WTC11 (cell line): ENCODE results near the gene SMG7.
A peak's percentile ranks its signal among the peaks of the same experiment; 100 is the strongest.

Source experiments
- SP1 ChIP-seq: sonication (generic); formaldehyde crosslinking; conservative IDR thresholded peaks from 2 replicates; pipeline ENCODE4 v1.8.1; 2022; ENCODE audit warnings: missing genetic modification reagents
- ZNF138 ChIP-seq: sonication (generic); formaldehyde crosslinking; conservative IDR thresholded peaks from 2 replicates; pipeline ENCODE4 v1.8.1; 2022; ENCODE audit warnings: mild to moderate bottlenecking, moderate library complexity, missing genetic modification reagents
- ZNF232 ChIP-seq: sonication (generic); formaldehyde crosslinking; IDR thresholded peaks from 2 replicates; pipeline ENCODE4 v1.8.0; 2022; ENCODE audit warnings: mild to moderate bottlenecking, missing genetic modification reagents
- TF ChIP-seq, protein P1 (sequence below): fragments of 200-600 bp; IDR thresholded peaks from 2 replicates; pipeline ENCODE4 v1.8.0; 2022; ENCODE audit warnings: antibody characterized with exemption
- TF ChIP-seq, protein P2 (sequence below): sonication (generic); formaldehyde crosslinking; IDR thresholded peaks from 2 replicates; pipeline ENCODE4 v1.8.1; 2023; ENCODE audit warnings: mild to moderate bottlenecking, missing genetic modification reagents, moderate library complexity

DNA sequence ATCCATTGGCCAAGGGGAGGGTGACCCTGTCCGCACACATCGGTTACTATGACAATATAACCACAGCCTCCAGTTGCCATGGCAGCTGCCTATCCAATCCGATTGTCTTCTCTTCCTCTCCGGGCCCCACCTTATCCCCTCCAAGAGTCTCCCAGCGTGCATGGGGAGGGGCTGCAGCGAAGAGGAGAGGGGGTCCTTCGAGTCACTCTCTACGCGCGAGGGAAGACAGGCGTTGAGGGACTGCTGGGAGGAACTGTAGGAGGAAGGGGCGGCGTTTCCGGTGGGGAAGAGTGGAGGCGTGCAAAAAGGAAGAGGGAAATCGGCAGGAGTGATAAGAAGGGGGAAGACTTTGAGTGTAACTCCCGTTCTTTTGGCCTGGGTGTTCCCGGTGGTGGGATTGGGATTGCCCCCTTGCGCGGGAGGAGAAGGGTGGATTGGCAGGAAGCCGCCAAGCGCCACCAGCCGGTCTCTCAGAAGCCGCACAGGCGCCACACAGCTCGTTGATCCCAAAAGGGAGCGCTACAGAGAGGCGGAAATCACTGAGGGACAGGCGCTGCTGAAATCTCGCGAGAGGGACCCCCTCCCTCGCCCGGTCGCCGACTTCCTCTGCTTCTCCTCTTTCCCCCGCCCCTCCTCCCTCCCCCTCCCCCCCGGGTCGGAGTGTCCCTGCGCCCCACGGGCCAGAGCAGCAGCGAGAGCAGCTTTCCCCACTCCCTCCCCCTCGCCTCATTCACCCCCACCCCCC, 384 bp upstream of the SMG7 start:
- no peak for TF ChIP-seq ZNF138
- TF ChIP-seq ZNF232 (CRISPR knock-in tag): 0 out of 2 replicates have a peak, but pooled peaks have one; percentile 44
- TF ChIP-seq, protein P1, sequence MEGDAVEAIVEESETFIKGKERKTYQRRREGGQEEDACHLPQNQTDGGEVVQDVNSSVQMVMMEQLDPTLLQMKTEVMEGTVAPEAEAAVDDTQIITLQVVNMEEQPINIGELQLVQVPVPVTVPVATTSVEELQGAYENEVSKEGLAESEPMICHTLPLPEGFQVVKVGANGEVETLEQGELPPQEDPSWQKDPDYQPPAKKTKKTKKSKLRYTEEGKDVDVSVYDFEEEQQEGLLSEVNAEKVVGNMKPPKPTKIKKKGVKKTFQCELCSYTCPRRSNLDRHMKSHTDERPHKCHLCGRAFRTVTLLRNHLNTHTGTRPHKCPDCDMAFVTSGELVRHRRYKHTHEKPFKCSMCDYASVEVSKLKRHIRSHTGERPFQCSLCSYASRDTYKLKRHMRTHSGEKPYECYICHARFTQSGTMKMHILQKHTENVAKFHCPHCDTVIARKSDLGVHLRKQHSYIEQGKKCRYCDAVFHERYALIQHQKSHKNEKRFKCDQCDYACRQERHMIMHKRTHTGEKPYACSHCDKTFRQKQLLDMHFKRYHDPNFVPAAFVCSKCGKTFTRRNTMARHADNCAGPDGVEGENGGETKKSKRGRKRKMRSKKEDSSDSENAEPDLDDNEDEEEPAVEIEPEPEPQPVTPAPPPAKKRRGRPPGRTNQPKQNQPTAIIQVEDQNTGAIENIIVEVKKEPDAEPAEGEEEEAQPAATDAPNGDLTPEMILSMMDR: no peak
- TF ChIP-seq, protein P2, sequence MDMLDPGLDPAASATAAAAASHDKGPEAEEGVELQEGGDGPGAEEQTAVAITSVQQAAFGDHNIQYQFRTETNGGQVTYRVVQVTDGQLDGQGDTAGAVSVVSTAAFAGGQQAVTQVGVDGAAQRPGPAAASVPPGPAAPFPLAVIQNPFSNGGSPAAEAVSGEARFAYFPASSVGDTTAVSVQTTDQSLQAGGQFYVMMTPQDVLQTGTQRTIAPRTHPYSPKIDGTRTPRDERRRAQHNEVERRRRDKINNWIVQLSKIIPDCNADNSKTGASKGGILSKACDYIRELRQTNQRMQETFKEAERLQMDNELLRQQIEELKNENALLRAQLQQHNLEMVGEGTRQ (CRISPR knock-in tag): no peak
- TF ChIP-seq SP1 (CRISPR knock-in tag): no peak; the same call in none of the 2 replicates
